C4-2B (cell line): ENCODE data around the gene UNKL.

Experiments used
- H3K27ac ChIP-seq: fragments of 450-650 bp; 2 replicates; pipeline ENCODE4 v1.5.1; 2017
- CTCF ChIP-seq: fragments of 450-650 bp; conservative IDR thresholded peaks from 2 replicates; pipeline ENCODE4 v1.5.1; 2017; ENCODE audit warnings: mild to moderate bottlenecking
- ZFX ChIP-seq: fragments of 450-650 bp; IDR thresholded peaks from 2 replicates; pipeline ENCODE4 v1.6.1; 2017

The UNKL gene

GRCh38 chr16:1315081-1316032, 99.1 kb downstream of the UNKL start:
- TF ChIP-seq ZFX (no peak), CTCF (no peak)
- no peak overlapping the region for H3K27ac ChIP-seq

- TF ChIP-seq CTCF (no peak), ZFX (no peak)
Measured at GRCh38 chr16:1314399-1315068, 100.0 kb downstream of the UNKL start.

GRCh38 chr16:1313721-1314369, 100.7 kb downstream of the UNKL start:
- H3K27ac ChIP-seq: no peak overlapping the region
- TF ChIP-seq ZFX (no peak), CTCF (no peak)

More at GRCh38 chr16:1314399-1315068, 100.0 kb downstream of the UNKL start:
- no peak overlapping the region for H3K27ac ChIP-seq
